HEK293 (cell line): ENCODE data around the gene SWI5.

ENCODE experiments used
- GFI1B ChIP-seq: fragments of 450-650 bp; formaldehyde crosslinking; IDR thresholded peaks from 2 replicates; pipeline ENCODE4 v1.5.1; 2016; ENCODE audit warnings: missing biosample characterization, missing genetic modification characterization
- YY2 ChIP-seq: fragments of 450-650 bp; formaldehyde crosslinking; IDR thresholded peaks from 2 replicates; pipeline ENCODE4 v1.5.1; 2016; ENCODE audit warnings: missing biosample characterization, missing genetic modification characterization
- ZNF112 ChIP-seq: fragments of 450-650 bp; formaldehyde crosslinking; IDR thresholded peaks from 2 replicates; pipeline ENCODE4 v1.5.0; 2017; ENCODE audit warnings: missing biosample characterization, missing genetic modification characterization
- ZNF214 ChIP-seq: fragments of 450-650 bp; formaldehyde crosslinking; IDR thresholded peaks from 2 replicates; pipeline ENCODE4 v1.5.1; 2017; ENCODE audit warnings: missing biosample characterization, mild to moderate bottlenecking, missing genetic modification characterization, borderline replicate concordance
- ZNF398 ChIP-seq: fragments of 450-650 bp; formaldehyde crosslinking; IDR thresholded peaks from 2 replicates; pipeline ENCODE4 v1.5.1; 2017; ENCODE audit warnings: missing biosample characterization, missing genetic modification characterization
- ZNF449 ChIP-seq: fragments of 450-650 bp; formaldehyde crosslinking; IDR thresholded peaks from 2 replicates; pipeline ENCODE4 v1.5.1; 2017; ENCODE audit warnings: missing biosample characterization, mild to moderate bottlenecking, missing genetic modification characterization, moderate library complexity
- ZNF544 ChIP-seq: fragments of 450-650 bp; formaldehyde crosslinking; IDR thresholded peaks from 2 replicates; pipeline ENCODE4 v1.5.0; 2017; ENCODE audit warnings: missing biosample characterization, missing genetic modification characterization
- ZNF585B ChIP-seq: fragments of 450-650 bp; formaldehyde crosslinking; IDR thresholded peaks from 2 replicates; pipeline ENCODE4 v1.5.1; 2016; ENCODE audit warnings: missing biosample characterization, missing genetic modification characterization
- TF ChIP-seq, protein P1 (sequence below): fragments of 450-650 bp; formaldehyde crosslinking; IDR thresholded peaks from 2 replicates; pipeline ENCODE4 v1.5.1; 2016; ENCODE audit warnings: missing biosample characterization, missing genetic modification characterization
- TF ChIP-seq, protein P2 (sequence below): fragments of 450-650 bp; formaldehyde crosslinking; IDR thresholded peaks from 2 replicates; pipeline ENCODE4 v1.5.1; 2016; ENCODE audit warnings: missing biosample characterization, missing genetic modification characterization

DNA sequence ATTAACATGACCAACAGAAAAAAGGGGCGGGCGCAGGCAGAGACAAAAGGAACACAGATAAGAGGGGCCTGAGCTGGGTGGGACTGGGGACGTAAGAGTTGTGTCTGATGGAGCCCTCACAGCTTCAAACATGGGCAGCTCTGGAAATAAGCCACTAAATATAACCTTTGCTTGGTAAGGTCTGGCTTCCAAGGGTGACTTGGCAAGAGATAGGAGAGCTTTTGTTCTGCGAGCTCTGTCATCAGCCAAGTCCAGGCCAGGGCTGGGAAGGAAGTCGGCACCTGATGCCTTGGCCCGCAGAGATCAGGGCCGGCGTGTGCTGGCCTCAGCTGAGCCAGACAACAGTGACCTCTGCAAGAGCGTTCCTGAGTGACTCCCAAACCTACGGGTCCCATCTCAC lies 34.4 kb downstream of the SWI5 start:
- TF ChIP-seq, protein P1, sequence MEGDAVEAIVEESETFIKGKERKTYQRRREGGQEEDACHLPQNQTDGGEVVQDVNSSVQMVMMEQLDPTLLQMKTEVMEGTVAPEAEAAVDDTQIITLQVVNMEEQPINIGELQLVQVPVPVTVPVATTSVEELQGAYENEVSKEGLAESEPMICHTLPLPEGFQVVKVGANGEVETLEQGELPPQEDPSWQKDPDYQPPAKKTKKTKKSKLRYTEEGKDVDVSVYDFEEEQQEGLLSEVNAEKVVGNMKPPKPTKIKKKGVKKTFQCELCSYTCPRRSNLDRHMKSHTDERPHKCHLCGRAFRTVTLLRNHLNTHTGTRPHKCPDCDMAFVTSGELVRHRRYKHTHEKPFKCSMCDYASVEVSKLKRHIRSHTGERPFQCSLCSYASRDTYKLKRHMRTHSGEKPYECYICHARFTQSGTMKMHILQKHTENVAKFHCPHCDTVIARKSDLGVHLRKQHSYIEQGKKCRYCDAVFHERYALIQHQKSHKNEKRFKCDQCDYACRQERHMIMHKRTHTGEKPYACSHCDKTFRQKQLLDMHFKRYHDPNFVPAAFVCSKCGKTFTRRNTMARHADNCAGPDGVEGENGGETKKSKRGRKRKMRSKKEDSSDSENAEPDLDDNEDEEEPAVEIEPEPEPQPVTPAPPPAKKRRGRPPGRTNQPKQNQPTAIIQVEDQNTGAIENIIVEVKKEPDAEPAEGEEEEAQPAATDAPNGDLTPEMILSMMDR: no peak
- TF ChIP-seq GFI1B (tag by site-specific recombination) (no peak), ZNF112 (tag by site-specific recombination) (no peak), YY2 (tag by site-specific recombination) (no peak), ZNF214 (tag by site-specific recombination) (no peak), ZNF544 (no peak), ZNF585B (tag by site-specific recombination) (no peak), ZNF398 (tag by site-specific recombination) (no peak), ZNF449 (no peak)
- TF ChIP-seq, protein P2, sequence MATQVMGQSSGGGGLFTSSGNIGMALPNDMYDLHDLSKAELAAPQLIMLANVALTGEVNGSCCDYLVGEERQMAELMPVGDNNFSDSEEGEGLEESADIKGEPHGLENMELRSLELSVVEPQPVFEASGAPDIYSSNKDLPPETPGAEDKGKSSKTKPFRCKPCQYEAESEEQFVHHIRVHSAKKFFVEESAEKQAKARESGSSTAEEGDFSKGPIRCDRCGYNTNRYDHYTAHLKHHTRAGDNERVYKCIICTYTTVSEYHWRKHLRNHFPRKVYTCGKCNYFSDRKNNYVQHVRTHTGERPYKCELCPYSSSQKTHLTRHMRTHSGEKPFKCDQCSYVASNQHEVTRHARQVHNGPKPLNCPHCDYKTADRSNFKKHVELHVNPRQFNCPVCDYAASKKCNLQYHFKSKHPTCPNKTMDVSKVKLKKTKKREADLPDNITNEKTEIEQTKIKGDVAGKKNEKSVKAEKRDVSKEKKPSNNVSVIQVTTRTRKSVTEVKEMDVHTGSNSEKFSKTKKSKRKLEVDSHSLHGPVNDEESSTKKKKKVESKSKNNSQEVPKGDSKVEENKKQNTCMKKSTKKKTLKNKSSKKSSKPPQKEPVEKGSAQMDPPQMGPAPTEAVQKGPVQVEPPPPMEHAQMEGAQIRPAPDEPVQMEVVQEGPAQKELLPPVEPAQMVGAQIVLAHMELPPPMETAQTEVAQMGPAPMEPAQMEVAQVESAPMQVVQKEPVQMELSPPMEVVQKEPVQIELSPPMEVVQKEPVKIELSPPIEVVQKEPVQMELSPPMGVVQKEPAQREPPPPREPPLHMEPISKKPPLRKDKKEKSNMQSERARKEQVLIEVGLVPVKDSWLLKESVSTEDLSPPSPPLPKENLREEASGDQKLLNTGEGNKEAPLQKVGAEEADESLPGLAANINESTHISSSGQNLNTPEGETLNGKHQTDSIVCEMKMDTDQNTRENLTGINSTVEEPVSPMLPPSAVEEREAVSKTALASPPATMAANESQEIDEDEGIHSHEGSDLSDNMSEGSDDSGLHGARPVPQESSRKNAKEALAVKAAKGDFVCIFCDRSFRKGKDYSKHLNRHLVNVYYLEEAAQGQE (tag by site-specific recombination): no peak
